Stimulated activated CD8-positive, alpha-beta memory T cell treated with anti-CD3 and anti-CD28 coated beads, Interleukin-7, amount 100 ng/mL, for 4 hours (primary cell): ENCODE results near the gene MUC5AC.

ENCODE experiments used
- DNase-seq, 2 donors: peaks; one replicate each; pipeline ENCODE4 v3.0.0-alpha.2; 2020; ENCODE audit warnings: low read depth in 2 of 2

Gene MUC5AC

DNA sequence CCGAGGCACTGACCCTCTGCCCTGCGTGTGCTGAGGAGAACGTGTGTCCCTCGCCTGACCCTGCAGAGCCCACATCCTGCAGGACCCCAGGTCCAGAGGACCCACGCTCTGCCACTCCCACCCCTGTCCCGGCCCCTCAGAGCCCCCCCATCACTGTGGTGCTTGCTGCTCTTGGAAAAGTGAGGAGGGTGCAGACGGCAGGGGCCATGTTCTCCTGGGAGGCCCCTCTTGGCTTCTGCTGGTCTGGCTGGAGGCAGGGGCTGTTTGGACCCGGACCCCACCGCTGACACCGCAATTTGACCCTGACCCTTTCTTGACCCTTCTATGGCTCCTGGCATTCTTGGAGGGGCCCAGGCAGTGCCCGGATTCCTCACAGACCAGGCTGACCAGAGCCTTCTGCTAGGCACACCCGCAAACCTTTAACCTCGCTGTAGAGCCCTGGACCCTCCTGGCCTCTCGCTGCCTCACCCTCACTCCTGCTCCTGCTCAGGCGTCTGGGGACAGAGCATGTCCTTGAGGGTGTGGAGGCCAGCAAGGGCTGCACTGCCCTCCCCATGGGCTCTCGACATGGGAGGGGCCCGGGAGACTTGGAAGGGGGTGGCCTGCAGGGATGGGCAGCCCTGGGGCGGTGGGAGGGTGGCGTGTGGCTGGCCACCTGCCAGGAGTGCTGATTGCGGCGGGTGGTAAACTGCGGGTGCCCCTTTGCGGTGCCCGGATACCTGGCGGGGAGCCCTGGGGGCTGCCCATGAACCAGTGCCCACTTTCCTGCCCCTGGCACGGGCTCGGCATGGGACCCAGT is 37.0 kb upstream of the MUC5AC start:
- no peak for DNase-seq

DNA sequence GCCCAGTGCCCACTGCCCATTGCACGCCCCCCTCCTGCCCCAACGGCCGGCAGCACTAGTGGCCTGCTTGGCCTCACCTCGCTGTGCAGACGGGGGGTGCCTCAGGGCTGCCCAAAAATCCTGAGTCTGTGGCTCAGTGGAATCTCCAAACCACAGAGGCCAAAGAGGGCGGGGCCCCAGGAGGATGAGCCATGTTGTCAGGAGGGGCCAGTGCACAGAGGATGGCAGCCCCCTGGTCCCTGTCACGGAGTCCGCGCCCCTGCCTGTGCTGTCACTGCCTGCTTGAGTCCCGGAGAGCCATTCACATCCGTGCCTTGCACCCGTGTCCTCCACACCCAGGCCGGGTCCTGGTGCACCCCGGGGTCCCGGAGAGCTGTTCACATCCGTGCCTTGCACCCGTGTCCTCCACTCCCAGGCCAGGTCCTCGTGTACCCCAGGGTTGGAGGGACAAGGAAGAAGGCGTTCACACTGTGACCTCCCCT is 36.4 kb upstream of the MUC5AC start:
- DNase-seq: no peak

DNA sequence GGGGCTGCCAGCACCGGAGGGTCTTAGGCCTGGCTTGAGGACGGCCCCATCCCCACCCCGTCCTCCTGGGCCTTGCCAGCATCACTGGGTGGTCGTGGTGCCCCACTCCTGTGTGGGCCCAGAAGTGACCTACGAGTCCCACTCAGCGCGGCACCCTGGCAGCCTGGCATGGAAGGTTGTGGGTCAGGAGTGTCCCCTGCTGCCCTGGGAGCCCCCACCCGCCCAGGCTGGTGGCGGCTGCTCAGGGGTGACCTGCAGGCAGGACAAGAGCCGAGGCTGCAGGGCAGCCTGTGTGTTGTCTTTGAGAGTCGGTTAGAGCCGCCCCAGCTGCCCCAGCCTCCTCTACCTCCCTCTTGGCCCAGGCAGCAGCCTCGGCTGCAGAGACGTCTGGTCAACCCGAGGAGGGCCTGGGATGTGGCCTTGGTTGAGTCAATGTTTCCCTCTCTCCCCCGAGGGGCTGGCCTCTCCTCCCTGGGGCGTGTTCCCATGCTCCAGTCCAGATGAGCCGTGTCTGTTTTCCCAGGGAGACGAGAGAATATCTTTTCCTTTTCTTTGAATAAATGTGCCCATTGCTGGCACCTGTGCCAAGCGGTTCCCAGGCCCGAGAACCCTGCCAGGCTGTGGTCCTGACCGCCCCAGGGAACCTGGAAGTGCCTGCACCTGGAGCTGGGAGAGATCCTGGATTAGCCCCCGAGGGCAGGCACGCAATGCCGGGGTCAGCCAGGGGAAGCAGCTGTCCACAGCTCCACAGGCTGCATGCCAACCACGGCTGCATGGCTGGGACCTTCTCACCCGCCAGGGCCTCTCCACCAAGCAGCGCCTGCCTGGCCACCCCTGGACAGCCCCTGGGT is 35.7 kb upstream of the MUC5AC start:
- DNase-seq: no peak

DNA sequence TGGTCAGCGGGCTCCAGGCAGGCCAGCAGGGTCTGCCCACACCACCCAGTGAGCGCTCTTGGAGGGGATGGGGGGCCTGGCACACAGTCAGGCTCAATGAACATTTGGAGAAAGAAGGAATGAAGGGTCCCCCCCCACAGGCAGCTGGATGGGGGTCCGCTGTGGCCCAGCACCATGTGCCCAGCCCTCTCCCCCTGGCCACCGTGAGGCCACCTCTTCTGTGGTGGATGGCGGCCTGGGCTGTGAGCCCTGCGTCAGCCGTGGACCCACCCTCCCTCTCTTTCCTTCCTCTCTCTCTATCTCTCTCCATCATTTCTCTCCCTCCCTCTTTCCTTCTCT is 35.1 kb upstream of the MUC5AC start:
- DNase-seq: no peak

DNA sequence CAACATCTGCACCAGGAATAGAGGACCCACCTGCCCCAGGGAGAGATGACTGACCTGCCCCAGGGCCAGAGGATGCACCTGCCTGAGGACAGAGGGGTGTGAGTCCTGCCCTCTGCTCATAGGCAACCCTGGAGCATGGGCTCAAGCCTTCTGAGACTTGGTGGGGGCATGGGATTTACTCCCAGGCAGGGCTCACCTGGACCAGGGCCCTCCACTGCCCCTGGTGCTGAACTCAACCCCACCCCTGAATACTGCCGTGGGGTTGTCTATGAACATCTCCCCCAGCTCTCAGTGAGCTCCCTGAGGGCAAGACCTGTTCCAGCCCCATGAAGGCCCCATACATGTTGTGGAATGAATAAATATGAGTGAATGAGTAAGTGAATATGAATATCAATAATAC is 33.8 kb upstream of the MUC5AC start:
- no peak for DNase-seq

DNA sequence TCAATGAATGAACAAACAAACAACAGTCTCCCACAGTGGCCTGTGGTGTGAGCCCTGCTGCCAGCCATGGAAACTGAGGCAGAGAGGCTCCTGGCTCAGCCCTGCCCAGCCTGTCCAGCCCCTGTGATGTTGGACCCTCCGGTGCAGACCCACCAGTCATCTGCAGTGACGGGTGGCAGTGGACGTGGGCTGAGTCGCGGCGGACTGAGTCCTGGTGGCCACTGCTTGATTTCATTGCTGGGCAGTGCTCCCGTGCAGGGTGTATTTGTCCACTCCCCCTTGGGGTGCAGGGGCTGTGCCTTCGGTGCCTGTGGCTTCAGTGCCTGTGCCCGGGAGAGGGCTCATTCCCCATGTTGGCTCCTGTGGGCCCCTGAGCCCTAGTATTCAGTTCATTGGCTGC is 31.9 kb upstream of the MUC5AC start:
- DNase-seq: no peak

DNA sequence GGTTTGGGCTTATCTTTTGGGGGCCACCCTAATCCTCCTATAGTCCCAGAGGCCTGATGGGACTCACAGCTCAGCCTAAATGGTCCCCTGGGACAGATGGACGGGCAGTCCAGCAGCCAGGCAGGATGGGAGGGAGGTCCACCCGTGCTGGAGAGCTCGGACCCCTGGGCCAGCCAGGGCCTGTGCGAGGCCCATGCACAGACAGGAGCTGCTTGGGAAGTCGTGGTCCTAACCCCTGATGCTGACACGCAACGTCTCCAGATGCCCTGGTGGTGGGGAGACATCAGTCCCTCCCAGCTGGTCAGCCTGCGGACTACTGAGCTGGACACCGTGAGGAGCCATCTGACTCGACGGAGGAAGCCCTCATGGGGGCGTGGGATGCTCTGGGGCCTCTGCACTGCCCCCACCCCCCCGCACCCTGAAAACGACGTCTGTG is 31.2 kb upstream of the MUC5AC start:
- no peak for DNase-seq

DNA sequence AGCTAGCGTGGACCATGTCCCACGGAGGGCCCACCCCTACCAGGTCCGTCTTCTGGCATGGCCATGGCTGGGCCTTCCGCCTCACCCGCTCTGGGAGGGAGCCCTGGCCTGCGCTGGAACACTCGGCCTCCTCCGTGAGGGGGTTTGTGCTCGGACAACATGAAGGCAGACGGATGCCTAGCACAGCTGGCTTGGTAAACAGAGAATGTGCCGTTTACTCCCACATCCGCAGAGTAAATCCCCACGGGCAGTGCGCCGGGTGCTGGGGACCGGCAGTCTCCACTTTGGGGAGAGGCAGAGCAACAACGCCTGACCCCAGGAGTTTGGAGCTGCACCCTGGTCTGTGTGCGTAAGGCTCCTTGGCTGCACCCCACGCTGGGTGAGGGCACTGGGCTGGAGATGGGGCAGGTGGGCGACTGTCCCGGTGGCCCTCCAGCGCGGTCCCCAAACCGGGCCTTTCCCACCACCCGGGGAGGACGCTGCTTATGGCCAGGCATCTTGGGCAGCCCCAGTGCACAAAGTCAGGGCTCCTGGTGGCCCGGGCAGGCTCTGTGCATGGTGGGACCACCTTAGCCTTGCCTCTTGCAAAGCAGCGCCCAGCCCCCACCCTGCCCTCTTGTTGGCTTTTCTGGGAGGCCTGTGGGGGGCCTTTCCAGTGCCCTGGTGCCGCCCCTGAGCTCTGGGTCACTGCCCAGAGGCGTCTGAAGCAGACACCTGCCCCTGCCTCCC is 30.7 kb upstream of the MUC5AC start:
- no peak for DNase-seq

DNA sequence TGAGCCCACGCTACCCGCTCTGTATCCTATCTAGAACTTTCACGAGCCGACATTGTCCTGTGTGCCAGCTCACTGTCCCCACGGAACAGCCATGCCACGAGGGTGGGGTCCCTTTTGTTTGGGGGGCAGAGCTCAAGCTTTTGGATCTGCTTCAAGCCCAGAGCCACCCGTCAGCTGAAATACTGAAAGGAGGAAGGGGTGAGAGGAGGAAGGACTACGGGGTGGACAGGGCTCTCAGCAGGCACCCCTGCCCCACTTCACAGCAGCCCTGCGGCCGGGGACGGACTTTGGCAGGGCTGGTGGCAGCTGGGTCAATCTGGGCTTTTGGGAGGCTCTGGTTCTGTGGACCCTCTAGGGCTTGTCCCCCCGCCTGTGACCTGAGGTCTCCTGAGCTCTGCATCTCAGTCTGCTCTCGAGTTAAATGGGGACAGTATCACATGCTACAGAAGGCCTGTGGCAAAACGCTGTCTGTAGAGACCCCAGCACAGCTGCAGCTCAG is 30.0 kb upstream of the MUC5AC start:
- DNase-seq: no peak

DNA sequence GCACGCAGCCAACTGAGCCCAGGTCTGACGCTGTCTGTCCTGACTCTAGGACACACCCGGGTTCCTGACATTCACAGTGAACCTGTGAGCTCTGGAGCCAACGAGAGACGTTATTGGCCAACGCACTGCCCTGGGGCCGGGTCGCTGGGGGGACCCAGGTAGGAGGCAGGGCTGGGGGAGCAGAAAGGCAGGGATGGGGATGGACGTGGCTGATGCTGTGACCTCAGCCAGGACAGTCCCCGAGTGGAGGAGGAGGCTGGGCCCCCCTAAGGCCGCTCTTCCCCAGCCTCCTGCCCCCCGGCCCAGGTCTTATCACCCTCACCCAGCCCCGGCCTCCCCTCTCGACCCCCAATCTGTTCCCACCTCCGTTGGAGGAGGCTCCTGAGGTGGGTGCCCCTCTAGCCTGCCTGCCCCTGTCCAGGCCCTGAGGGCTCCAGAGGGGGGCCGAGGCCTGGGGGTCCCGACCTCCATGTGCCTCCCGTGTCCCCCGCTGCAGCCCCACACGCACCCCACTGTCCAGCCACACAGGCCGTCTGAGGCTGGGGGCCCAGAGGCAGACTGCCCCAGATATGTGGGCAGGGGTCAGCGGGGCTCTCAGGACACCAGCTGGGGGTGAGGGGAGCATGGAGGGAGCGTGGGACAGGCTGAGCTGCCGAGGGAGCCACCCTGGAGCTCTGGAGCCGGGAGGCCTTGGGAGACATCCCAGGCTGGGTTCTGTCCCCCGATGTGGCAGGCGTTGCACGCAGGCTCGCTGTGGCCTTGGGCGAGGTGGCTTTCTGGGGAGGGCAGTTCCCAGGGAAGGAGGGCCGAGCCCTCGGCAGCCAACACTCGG is 29.2 kb upstream of the MUC5AC start:
- no peak for DNase-seq

DNA sequence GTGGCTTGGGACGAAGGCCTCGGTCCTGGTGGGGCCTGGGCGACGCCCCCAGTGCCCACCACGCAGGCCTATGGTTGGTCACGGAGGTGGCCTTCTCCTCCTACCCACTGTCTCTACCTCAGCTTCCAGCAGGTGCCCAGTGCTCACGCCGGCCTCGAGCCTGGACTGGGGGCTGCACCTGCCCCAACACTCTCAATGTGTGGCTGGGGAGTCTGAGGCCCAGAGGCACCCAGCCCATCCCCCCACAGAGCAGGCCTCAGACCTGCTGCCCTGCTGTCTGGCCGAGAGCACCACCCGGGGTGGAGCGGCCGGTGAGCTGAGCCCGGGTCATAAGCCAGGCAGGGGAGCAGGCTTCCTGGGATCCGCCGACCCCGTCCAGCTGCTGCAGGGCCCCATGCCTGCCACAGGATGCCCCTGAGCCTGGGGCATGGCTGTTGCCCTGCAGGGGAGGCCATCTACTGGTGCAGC is 28.6 kb upstream of the MUC5AC start:
- DNase-seq: no peak

DNA sequence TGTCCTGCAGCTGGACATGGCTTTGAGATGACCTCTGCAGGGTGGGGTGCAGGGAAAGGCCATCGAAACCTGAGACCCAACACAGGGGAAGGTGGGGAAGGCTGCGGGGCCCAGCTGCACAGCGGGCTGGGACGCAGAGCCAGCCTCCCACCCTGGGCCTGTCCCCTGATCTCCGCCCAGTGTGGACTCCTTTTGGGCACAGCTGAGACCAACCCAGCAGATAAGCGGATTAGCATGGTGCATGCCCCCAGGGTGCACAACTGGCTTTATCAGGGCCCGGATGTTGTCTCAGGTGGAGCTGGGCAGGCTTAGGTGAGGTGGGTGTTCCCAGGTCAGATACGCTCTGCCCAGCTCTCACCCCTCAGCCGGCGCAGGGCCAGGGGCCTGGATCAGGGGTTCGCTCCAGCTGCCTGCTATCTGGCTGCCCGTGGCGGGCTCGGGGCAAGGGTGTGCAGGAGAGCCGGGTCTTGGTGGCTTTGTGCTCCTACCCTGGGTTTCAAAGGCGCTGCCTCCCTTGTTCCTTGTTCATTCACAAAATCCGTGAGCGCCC is 28.1 kb upstream of the MUC5AC start:
- no peak for DNase-seq

DNA sequence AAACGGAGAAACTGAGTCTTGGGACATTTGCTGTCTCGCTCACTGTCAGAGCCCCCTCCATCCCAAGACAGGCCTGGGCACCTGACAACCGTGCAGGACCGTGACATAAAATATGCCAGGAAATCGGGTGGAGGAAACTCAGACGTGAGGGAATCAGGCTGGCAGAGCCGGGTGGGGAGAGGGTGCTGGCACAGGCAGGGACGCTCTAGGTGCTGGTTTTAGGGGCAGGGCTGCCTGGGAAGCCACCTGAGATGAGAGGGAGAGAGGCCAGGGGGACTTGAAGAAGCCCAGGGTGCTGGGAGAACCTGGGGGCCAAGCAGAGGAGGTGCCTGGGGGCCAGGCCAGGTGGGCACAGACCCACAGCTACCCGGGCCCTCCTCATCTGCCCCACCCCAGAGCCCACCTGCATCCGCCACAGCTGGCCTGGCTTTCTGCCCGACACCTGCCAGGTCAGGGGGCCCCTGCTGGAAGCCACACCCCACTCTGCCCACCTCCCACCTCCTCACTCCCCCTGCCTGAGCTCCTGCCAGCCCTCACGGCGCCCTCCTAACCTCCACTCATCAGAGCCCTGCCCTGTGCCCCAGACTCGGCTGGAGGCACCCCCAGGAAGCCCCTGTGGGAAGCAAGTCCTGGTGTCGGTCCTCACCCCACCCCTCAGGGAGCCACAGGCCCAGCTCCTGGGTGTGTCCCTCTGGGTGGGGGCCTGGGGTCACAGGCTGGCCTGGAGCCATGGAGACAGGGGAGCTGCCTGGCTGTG is 27.3 kb upstream of the MUC5AC start:
- no peak for DNase-seq

DNA sequence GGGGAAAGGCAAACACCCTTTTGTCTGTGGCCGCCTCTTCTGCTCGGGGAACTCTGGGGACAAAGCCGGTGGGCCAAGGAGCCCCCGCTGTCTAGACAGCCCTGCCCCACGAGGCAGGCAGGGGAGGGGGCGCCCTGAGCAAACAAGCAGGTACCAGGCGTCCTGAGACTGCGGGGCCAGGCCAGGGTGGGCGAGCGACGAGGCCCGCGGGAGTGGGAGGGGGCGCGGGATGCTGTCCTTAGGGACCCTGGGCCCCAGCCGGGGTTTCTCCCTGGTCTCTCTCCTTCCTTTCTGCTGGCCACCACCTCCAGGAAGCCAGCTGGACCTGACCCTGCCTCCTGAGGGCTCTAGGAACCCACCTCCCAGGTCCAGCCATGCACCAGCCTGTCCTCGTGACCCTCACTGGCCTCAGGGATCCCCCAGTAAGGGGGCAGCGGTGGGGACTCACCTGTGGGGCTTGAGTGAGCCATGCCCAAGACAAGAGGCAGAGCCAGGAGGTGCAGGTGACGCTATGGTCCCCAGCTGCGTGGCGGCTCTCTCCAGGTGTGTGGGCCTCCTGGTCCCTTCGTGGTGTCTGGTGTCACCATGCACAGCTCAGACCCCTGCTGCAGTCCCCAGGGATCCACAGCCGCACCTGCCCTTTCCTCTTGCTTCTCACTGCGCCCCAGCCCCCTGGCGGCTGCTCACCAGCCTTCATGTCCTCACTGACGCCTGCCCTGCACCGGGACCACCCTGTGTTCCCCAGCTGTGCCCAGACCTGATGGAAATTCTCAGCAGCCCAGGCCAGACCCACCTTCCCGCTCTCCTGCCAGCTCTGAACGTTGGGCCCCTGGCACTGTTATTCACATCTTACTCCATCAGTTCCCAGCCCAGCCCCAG is 26.5 kb upstream of the MUC5AC start:
- DNase-seq: no peak

DNA sequence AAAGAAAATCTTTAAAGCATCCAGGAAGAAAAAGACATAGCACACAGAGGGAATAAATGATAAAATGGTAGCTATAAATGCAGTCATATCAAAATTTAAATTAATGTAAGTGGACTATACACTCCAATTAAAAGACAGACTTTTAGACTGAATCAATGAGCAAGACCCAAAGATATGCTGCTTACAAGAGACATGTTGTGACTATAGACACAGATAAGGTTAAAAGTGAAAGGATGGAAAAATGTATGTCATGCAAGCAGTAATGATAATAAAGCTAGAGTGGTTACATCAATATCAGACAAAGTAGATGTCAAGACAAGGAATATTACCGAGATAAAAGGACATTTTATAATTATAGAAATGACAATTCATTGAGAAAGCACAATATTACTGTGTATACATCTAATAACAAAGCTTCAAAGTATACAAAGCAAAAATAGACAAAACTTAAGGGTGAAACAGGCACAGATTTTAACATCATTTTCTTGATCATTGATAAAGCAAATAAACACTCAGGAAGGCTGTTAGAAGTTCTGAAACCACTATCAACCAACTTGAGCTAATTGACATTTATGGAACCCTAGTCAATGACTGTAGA is 22.8 kb upstream of the MUC5AC start:
- no peak for DNase-seq

DNA sequence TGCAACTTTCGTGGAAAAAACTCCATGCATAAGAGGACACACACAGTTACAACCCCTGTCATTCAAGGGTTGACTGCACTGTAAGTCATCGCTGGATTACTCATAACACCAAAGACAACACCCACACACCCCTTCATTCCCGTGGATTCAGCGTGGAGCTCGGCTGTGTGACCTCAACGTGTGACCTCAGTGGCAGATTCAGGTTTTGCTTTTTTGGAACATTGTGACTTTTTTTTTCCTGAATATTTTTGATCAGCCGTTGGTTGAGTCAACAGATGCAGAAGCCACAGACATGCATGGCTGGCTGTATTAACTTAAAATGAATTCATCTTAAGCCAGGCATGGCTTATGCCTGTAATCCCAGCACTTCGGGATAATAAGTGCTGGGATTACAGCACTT is 19.7 kb upstream of the MUC5AC start:
- no peak for DNase-seq

DNA sequence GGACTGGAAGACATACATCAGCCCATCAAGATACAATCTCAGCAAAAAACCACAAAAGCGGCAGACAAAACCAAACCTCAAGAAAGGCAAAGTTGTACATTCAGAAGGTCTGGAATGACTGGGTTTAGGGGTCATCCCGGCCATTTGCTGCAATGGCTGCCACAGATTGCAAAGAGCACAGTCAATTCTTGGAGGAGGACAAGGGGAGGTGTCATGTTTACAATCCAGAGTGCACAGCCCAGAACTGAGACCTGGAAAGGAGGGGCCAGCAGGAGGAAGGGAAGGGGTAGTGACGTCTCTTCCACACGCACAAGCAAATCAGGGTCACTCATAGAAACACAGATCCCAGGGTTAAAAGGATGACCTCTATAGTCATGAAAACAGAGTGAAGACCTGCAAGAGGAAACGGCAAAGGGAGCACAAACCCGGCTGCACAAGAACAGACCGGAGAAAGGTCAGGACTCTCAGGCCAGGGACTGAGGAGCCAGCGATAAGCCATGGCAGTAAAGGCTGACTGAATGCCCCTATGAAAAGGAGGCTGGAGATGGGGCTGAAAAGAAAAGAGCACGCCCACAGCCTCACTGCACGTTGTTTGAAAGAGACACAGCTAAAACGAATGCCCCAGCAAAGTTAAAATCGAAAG is 18.2 kb upstream of the MUC5AC start:
- no peak for DNase-seq
